Measurements from ENCODE around the gene AFF1.

- TF ChIP-seq CTCF (IDR thresholded peaks at IDR 0.05), result no peak
- no peak for TF ChIP-seq POLR2A (IDR thresholded peaks at IDR 0.05)
Measured at GRCh38 chr4:86960557-86960961, 25.7 kb downstream of the AFF1 start.
